ENCODE results near the gene TENM3. TPM values are rescaled to one million over a fixed set of nuclear protein-coding genes. Genes with fewer than 3 reads are reported as not detected.
A peak's percentile ranks its signal among the peaks of the same experiment; 100 is the strongest.

TENM3 gene
- total RNA-seq, 1 experiment from 2014 or later, result 0.87 TPM

- POLR2A ChIA-PET (ENCODE audit: unreplicated experiment), result no interaction called here
- no TSS peak for BruUV-seq (replicated peaks)
Measured at GRCh38 chr4:182717788-182718583, 474.8 kb downstream of the TENM3 start.

DNA sequence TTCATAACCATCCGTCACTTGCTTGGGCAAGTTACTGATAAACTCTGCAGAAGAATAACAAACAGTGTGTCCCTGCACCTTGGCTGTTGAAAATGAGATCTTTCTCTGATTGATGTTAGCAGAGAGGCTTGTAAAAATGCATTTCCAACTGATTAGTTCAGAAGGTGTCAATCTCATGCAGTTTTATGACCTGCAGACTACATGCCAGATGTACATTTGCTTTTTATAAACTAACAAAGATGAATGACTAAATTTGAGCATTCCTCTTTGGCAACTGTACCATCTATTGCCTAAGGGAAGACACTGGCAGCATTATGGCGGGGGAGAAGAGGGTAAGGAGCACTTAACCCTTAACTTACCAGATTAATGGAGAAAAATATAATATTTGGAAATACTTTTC, 481.2 kb downstream of the TENM3 start:
- no peaks in the 10 kb centered on the region for H3K9me2 ChIP-seq (replicated peaks; ENCODE audit: low read length)
- no peak overlapping the region for H3K9ac ChIP-seq (ENCODE audit: low read length)
- TF ChIP-seq EZH2 (IDR thresholded peaks at IDR 0.05; ENCODE audit: low read length, unreplicated experiment) (no peak), EZH2phosphoT487 (IDR thresholded peaks at IDR 0.05; ENCODE audit: borderline replicate concordance, low read length) (no peak)
- TF ChIP-seq, protein P1, sequence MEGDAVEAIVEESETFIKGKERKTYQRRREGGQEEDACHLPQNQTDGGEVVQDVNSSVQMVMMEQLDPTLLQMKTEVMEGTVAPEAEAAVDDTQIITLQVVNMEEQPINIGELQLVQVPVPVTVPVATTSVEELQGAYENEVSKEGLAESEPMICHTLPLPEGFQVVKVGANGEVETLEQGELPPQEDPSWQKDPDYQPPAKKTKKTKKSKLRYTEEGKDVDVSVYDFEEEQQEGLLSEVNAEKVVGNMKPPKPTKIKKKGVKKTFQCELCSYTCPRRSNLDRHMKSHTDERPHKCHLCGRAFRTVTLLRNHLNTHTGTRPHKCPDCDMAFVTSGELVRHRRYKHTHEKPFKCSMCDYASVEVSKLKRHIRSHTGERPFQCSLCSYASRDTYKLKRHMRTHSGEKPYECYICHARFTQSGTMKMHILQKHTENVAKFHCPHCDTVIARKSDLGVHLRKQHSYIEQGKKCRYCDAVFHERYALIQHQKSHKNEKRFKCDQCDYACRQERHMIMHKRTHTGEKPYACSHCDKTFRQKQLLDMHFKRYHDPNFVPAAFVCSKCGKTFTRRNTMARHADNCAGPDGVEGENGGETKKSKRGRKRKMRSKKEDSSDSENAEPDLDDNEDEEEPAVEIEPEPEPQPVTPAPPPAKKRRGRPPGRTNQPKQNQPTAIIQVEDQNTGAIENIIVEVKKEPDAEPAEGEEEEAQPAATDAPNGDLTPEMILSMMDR (conservative IDR thresholded peaks at IDR 0.05; ENCODE audit: low read depth, low read length), result no peak
- no peak overlapping the region for H3K27ac ChIP-seq (ENCODE audit: low read length)
- intact Hi-C loops (cut with micrococcal nuclease), result no loop called here
- peaks cover 4% of the 10 kb centered on the region; the same call in 1 of the 2 replicates for H3K4me1 ChIP-seq (ENCODE audit: insufficient read depth, low read length)
- no peak overlapping the region for H3K4me3 ChIP-seq (ENCODE audit: low read length)
- CTCF ChIA-PET, result no interaction called here
- no peak overlapping the region for H3K4me2 ChIP-seq (ENCODE audit: low read length)
- H2AFZ ChIP-seq (ENCODE audit: low read length), result no peak overlapping the region
- no peaks in the 10 kb centered on the region for H3K36me3 ChIP-seq (ENCODE audit: low read depth, low read length)
- ATAC-seq (peak; percentile 62), DNase-seq (peak; percentile 36)
- H3K27me3 ChIP-seq (ENCODE audit: low read length), result no peaks in the 10 kb centered on the region
- POLR2A ChIA-PET (ENCODE audit: unreplicated experiment), result no interaction called here
- no peaks in the 10 kb centered on the region for H3F3A ChIP-seq (ENCODE audit: low read length, unreplicated experiment)
- no peaks in the 10 kb centered on the region for H3K79me2 ChIP-seq (ENCODE audit: low read length)
- no TSS peak for BruUV-seq (replicated peaks)
- no peaks in the 10 kb centered on the region for H3K9me3 ChIP-seq (ENCODE audit: low read length)
- H4K20me1 ChIP-seq (ENCODE audit: low read length), result no peaks in the 10 kb centered on the region

More at GRCh38 chr4:182717788-182718583, 474.8 kb downstream of the TENM3 start:
- Histone ChIP-seq H3K4me3 (ENCODE audit: low read length) (no peak overlapping the region), H3K36me3 (ENCODE audit: low read depth, low read length) (no peaks in the 10 kb centered on the region), H3F3A (ENCODE audit: low read length, unreplicated experiment) (no peaks in the 10 kb centered on the region), H3K9ac (ENCODE audit: low read length) (no peak overlapping the region), H3K79me2 (ENCODE audit: low read length) (no peaks in the 10 kb centered on the region), H4K20me1 (ENCODE audit: low read length) (no peaks in the 10 kb centered on the region), H3K27me3 (ENCODE audit: low read length) (no peaks in the 10 kb centered on the region), H3K27ac (ENCODE audit: low read length) (no peak overlapping the region), H3K9me3 (ENCODE audit: low read length) (no peaks in the 10 kb centered on the region), H3K4me2 (ENCODE audit: low read length) (no peak overlapping the region), H2AFZ (ENCODE audit: low read length) (no peak overlapping the region), H3K4me1 (ENCODE audit: insufficient read depth, low read length) (no peaks in the 10 kb centered on the region), H3K9me2 (replicated peaks; ENCODE audit: low read length) (no peaks in the 10 kb centered on the region)
- CTCF ChIA-PET, result no interaction called here
- intact Hi-C loops (cut with micrococcal nuclease), result no loop called here
- no peak for ATAC-seq
- TF ChIP-seq EZH2phosphoT487 (IDR thresholded peaks at IDR 0.05; ENCODE audit: borderline replicate concordance, low read length) (no peak), EZH2 (IDR thresholded peaks at IDR 0.05; ENCODE audit: low read length, unreplicated experiment) (no peak)
- TF ChIP-seq, protein P1 (conservative IDR thresholded peaks at IDR 0.05; ENCODE audit: low read depth, low read length), result no peak
- DNase-seq, result no peak

- Histone ChIP-seq H3K4me3 (ENCODE audit: low read length) (no peak overlapping the region), H3K4me2 (ENCODE audit: low read length) (no peak overlapping the region), H3K9me3 (ENCODE audit: low read length) (no peaks in the 10 kb centered on the region), H3K9ac (ENCODE audit: low read length) (no peak overlapping the region), H3K27ac (ENCODE audit: low read length) (no peak overlapping the region), H3K36me3 (ENCODE audit: low read depth, low read length) (no peaks in the 10 kb centered on the region), H3K9me2 (replicated peaks; ENCODE audit: low read length) (no peaks in the 10 kb centered on the region), H3K27me3 (ENCODE audit: low read length) (no peaks in the 10 kb centered on the region), H2AFZ (ENCODE audit: low read length) (no peak overlapping the region), H3K4me1 (ENCODE audit: insufficient read depth, low read length) (peaks cover under 1% of the 10 kb centered on the region; the same call in 1 of the 2 replicates), H4K20me1 (ENCODE audit: low read length) (no peaks in the 10 kb centered on the region), H3K79me2 (ENCODE audit: low read length) (no peaks in the 10 kb centered on the region), H3F3A (ENCODE audit: low read length, unreplicated experiment) (no peaks in the 10 kb centered on the region)
- CTCF ChIA-PET, result no interaction called here
- POLR2A ChIA-PET (ENCODE audit: unreplicated experiment), result no interaction called here
- intact Hi-C loops (cut with micrococcal nuclease), result no loop called here
- DNase-seq (no peak), ATAC-seq (no peak)
- no peak for TF ChIP-seq EZH2phosphoT487 (IDR thresholded peaks at IDR 0.05; ENCODE audit: borderline replicate concordance, low read length)
- BruUV-seq (replicated peaks), result no TSS peak
Measured at GRCh38 chr4:182729516-182729915, 486.3 kb downstream of the TENM3 start.
